Breast epithelium (tissue), 4 donors: ENCODE results near the gene KRT76. TPM values are rescaled to one million over a fixed set of nuclear protein-coding genes. Genes with fewer than 3 reads are reported as not detected.

Experiments
- DNase-seq, 2 donors: peaks; one replicate each; pipeline ENCODE4 v3.0.0-alpha.2; 2019; ENCODE audit warnings: low spot score in 2 of 2
- H3K27ac ChIP-seq, 2 donors: fragments of 200-600 bp; sonication (generic) in 1 of 2; one replicate each; pipeline ENCODE4 v1.5.1; 2016 to 2019; ENCODE audit warnings: mild to moderate bottlenecking in 1 of 2
- H3K27me3 ChIP-seq, 2 donors: fragments of 200-600 bp; sonication (generic) in 1 of 2; one replicate each; pipeline versions ENCODE4 v1.5.1 to v1.6.0; 2017 to 2019; ENCODE audit warnings: control low read depth in 1 of 2, mild to moderate bottlenecking in 1 of 2
- H3K36me3 ChIP-seq: fragments of 200-600 bp; one replicate; pipeline ENCODE4 v1.5.1; 2019
- H3K4me1 ChIP-seq, 2 donors: fragments of 200-600 bp; sonication (generic); one replicate each; pipeline ENCODE4 v1.5.1; 2016 to 2019; ENCODE audit warnings: control low read depth in 1 of 2
- H3K4me3 ChIP-seq, 3 donors: fragments of 200-600 bp; sonication (generic); 1 replicate in 2 of 3; 2 replicates in 1 of 3; pipeline ENCODE4 v1.5.1; 2016 to 2019; ENCODE audit warnings: mild to moderate bottlenecking in 3 of 3, moderate library complexity in 2 of 3
- H3K9me3 ChIP-seq, 2 donors: fragments of 200-600 bp; sonication (generic) in 1 of 2; one replicate each; pipeline ENCODE4 v1.5.1; 2016 to 2019; ENCODE audit warnings: control low read depth in 1 of 2
- POLR2A ChIP-seq: fragments of 450-650 bp; IDR thresholded peaks from one replicate; pipeline ENCODE4 v1.6.1; 2016; ENCODE audit warnings: antibody characterized with exemption, mild to moderate bottlenecking, moderate library complexity
- POLR2AphosphoS5 ChIP-seq, 3 donors: sonication (generic); formaldehyde crosslinking; IDR thresholded peaks; one replicate each; pipeline ENCODE4 v1.6.1; 2017; ENCODE audit warnings: antibody characterized with exemption in 3 of 3
- intact Hi-C: fragments of 100-400 bp; cut with DNase I; formaldehyde crosslinking; loops from one replicate; pipeline ENCODE4 v1.15.1; 2023; ENCODE audit warnings: low total_unique reads
- total RNA-seq, 3 donors: library from RNA; depleted of rRNA; stranded (reverse); fragments of >200 nt; gene quantifications; one replicate each; pipeline ENCODE4 v1.1.0, GENCODE V29; 2016
- TF ChIP-seq, protein P1 (sequence below), 3 donors: fragments of 450-650 bp; IDR thresholded peaks; one replicate each; pipeline ENCODE4 v1.5.1; 2016 to 2017; ENCODE audit warnings: antibody characterized with exemption in 3 of 3, mild to moderate bottlenecking in 3 of 3, moderate library complexity in 3 of 3

KRT76 gene
- total RNA-seq, 3 donors from 2014 or later = not detected

DNA sequence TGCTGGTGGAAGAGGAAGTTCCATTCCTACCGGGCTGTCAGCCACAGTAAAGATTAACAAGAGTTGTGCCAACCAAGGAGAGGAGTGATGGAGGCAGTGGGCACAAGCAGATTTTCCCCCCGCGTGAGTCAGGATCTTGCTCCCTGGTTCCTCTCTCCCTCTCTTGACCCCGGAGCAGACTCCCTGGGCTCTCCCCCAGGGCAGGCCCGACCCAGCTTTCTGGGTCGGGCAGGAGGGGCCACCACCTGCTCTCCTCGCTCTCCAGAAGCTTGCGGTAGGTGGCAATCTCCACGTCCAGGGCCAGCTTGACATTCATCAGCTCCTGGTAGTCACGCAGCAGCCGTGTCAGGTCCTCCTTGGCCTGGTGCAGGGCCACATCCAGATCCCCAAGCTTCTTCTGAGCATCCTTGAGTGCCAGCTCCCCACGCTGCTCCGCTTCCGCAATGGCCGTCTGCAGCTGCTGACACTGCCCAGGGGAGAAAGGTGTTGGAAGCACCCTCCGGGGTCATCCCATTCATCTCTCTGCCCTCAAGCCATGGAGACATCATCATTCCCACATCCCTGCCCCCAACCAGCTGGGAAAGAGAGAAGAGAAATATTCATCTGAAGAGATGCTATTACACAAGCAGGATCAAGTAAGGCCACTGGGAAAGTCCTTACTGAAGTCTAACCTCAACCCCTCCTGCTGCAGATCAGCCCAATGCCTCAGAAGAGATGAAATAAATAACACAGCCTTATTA is 45.8 kb upstream of the KRT76 start:
- intact Hi-C loops = no loop called here
- no peak overlapping the region for H3K4me3 ChIP-seq
- DNase-seq = no peak
- peaks cover 0 to 4% of the 10 kb centered on the region in 2 donors for H3K27me3 ChIP-seq
- TF ChIP-seq, protein P1, sequence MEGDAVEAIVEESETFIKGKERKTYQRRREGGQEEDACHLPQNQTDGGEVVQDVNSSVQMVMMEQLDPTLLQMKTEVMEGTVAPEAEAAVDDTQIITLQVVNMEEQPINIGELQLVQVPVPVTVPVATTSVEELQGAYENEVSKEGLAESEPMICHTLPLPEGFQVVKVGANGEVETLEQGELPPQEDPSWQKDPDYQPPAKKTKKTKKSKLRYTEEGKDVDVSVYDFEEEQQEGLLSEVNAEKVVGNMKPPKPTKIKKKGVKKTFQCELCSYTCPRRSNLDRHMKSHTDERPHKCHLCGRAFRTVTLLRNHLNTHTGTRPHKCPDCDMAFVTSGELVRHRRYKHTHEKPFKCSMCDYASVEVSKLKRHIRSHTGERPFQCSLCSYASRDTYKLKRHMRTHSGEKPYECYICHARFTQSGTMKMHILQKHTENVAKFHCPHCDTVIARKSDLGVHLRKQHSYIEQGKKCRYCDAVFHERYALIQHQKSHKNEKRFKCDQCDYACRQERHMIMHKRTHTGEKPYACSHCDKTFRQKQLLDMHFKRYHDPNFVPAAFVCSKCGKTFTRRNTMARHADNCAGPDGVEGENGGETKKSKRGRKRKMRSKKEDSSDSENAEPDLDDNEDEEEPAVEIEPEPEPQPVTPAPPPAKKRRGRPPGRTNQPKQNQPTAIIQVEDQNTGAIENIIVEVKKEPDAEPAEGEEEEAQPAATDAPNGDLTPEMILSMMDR (IDR thresholded peaks at IDR 0.05) = no peak
- no peak for TF ChIP-seq POLR2A
- TF ChIP-seq POLR2AphosphoS5 (IDR thresholded peaks at IDR 0.05) = no peak
- H3K9me3 ChIP-seq = no peaks in the 10 kb centered on the region
- H3K36me3 ChIP-seq = no peaks in the 10 kb centered on the region
- no peak overlapping the region for H3K27ac ChIP-seq
- no peaks in the 10 kb centered on the region for H3K4me1 ChIP-seq

DNA sequence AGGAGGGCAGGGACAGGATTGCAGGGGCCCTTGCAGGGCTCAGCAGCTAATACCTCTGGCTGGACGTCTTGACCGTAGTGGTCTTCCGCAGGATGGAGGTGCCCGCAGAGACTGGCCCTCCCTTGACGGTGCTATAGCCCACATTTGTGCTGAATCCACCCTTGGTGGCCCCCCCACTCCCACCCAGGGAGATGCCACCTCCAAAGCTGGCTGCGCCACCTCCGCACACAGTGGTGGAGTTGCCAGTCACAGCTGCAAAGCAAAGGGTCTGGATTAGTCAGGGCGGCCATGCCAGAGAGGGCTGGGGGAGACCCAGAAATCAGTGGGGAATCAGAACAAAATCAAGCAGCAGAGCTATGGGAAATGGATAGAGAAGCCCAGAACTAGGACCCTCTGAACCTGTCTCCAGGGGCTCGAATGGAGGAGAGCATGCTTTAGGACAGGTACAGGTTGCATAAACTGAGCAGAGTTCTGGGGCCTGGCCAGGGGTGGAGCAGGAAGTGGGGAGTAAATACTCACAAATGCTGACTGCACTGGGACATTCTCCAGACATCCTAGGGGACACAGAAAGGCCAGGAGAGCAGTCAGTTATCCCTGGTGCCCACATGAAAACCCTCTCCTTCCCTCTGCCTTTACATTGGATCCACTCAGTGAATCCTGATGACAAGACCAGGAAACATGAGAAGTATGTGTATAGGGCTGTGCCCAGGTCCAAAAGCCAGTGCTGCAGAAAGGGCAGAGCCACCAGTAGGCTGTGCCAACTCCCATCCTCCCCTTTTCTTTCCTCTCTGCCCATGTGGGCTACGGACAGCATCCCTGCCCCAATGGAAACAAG is 44.9 kb upstream of the KRT76 start:
- H3K4me1 ChIP-seq = no peaks in the 10 kb centered on the region
- no peaks in the 10 kb centered on the region for H3K36me3 ChIP-seq
- no peak overlapping the region for H3K27ac ChIP-seq
- H3K27me3 ChIP-seq = peaks cover 0 to 4% of the 10 kb centered on the region in 2 donors
- TF ChIP-seq POLR2A (no peak), POLR2AphosphoS5 (IDR thresholded peaks at IDR 0.05) (no peak)
- TF ChIP-seq, protein P1 (IDR thresholded peaks at IDR 0.05) = no peak
- no peak overlapping the region for H3K4me3 ChIP-seq
- H3K9me3 ChIP-seq = no peaks in the 10 kb centered on the region
- intact Hi-C loops = no loop called here
- no peak for DNase-seq

DNA sequence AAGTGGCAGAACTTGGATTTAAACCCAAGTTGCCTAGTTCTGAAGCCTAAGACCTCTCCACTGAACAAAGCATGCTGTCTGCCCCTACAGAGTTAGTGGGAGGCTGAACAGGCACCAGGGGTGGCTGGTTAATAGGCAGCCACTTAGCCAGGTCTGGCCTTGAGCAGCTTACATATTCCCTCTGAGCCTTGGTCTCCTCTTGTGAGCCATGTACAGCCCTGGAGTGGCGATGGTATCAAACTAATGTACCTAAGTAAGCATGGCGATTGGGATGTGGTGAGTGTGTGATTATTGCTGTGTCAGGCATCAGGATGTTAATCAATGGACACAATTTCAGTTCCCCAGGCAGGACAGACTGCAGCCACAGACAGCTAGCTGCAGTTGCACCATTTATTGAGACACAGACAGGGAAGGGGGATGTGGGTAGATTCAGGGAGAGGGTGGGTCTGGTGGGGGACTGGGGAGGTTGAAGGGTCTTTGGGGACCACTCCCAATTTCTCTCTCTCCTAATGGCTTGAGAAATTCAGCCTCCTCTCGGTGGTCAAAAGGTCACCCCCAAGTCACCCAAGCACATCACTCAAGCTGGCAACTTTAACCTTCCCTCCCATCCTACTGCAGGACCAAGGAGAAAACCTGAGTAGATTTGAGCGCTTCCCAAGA is 44.1 kb upstream of the KRT76 start:
- Histone ChIP-seq H3K27me3 (peaks cover 0 to 4% of the 10 kb centered on the region in 2 donors), H3K9me3 (no peaks in the 10 kb centered on the region), H3K4me3 (no peak overlapping the region), H3K36me3 (no peaks in the 10 kb centered on the region), H3K27ac (no peak overlapping the region), H3K4me1 (no peaks in the 10 kb centered on the region)
- intact Hi-C loops = no loop called here
- DNase-seq = no peak
- TF ChIP-seq POLR2AphosphoS5 (IDR thresholded peaks at IDR 0.05) (no peak), POLR2A (no peak)
- TF ChIP-seq, protein P1 (IDR thresholded peaks at IDR 0.05) = no peak

DNA sequence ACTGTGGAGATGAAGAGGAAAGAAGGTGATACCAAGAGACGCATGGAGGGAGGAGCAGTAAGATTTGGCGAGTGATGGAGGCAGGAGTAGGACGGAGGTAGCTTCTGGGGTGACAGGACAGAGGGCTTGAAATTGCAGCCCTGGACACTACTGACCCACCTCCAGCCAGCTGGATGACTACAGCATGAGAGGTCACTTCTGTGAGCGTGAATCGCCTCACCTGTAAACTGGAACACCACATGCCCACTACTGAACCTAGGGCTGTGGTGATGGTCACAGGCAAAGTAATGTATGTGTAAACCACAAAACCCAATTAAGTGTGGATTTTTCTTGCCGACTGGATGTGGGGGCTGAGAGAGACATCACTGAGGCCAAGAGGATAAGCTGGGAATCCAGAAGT is 43.4 kb upstream of the KRT76 start:
- no peaks in the 10 kb centered on the region for H3K36me3 ChIP-seq
- H3K9me3 ChIP-seq = no peaks in the 10 kb centered on the region
- DNase-seq = no peak
- H3K27ac ChIP-seq = no peak overlapping the region
- intact Hi-C loops = no loop called here
- H3K4me1 ChIP-seq = no peaks in the 10 kb centered on the region
- peaks cover 0 to 4% of the 10 kb centered on the region in 2 donors for H3K27me3 ChIP-seq
- TF ChIP-seq POLR2AphosphoS5 (IDR thresholded peaks at IDR 0.05) (no peak), POLR2A (no peak)
- TF ChIP-seq, protein P1 (IDR thresholded peaks at IDR 0.05) = no peak
- no peak overlapping the region for H3K4me3 ChIP-seq
